GM12874 (cell line): ENCODE results near the gene WWOX.

Source experiments
- CTCF ChIP-seq: IDR thresholded peaks from 2 replicates; pipeline ENCODE4 v1.5.1; 2011; ENCODE audit warnings: low read depth, mild to moderate bottlenecking, control low read depth, low read length, moderate library complexity; ENCODE audit not compliant: insufficient read depth

Gene WWOX

GRCh38 chr16:78108451-78108850 is 9.0 kb downstream of the WWOX start:
- TF ChIP-seq CTCF = no peak

- no peak for TF ChIP-seq CTCF
These were observed 13.8 kb downstream of the WWOX start for GRCh38 chr16:78113258-78113657.

DNA sequence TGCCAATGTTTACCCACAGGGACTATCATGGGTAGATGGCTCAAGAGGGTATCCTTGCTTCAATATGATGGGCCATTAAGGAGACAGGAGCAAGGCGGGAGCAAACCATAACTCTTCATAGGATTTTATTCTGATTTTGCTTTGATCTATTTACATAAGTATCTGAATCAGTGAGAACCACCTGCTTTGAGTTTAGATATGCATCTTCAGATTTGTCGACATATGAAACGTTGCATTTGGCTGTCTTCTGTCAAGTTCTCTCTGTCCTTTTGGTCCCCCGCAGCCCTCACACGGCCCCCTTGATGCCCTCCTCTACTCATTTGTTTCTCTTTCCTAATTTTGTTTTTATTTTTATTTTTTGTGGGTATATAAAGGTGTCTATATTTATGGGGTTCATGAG is 16.2 kb downstream of the WWOX start:
- no peak for TF ChIP-seq CTCF

- no peak for TF ChIP-seq CTCF
These were observed 17.5 kb downstream of the WWOX start for GRCh38 chr16:78116946-78117345.

DNA sequence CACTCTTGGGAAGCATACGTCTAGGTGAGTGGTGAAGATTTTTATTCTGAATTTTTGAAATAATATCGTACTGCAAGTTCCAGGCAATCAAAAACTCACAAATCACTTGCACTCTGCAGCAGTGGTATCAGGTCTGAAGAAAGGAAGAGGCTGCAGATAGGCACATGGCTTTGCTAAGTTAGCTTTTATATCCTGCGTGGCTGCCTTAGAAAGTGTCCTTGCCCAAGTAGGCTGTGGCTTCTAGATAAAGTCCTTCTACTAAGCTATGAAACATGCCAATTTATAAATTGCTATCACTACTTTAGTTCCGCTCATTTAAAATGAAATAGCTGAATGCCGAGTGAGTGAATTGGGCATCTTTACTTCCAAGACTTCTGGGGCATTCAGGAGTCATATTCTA is 17.9 kb downstream of the WWOX start:
- TF ChIP-seq CTCF = no peak

DNA sequence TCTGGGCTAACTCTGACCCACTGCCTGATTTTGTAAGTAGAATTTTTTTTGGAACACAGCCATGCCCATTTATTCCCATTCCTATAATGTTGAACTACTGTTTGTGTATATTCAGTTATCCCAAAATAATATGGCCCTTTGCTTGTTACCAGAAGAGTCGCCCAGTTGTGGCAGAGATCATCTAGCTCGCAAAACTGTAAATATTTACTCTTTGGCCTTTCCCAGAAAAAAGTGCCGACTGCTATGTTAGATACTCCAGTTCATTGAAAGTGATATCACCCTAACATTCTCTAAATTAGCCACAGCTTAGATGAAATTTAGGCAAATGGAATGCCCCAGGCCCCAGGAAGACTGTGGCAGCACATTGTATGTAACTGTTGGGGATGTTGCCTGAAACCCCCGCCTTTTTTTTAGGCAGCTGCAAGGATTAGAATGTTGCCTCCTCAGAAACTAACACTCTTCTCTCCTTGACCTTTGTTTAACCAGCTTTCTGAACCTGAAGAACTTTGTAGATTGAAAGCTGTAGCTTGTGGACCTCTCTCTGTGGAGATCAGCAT is 19.1 kb downstream of the WWOX start:
- TF ChIP-seq CTCF = no peak

GRCh38 chr16:78122774-78123315 is 23.4 kb downstream of the WWOX start:
- no peak for TF ChIP-seq CTCF
